ENCODE data around the gene AOPEP.

DNA sequence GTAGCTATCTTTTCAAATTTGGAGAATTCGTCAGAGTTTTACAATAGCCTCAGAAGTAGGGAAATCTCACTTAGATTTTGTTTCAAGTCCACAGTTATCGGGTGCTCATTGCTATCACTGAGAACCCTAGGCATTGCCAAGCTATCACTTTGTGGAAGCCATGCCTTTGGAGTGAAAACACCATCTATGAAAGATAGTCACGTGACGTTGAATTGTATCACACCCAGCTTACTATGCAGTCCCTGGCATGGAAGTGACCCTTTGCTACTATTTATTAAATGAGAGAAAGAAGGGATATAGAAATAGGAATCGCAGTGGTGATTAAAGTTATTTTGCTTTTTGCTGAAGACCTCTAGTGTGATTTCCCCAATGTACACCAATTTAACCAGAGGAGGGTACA, 97.2 kb downstream of the AOPEP start:
- TF ChIP-seq, protein P1, sequence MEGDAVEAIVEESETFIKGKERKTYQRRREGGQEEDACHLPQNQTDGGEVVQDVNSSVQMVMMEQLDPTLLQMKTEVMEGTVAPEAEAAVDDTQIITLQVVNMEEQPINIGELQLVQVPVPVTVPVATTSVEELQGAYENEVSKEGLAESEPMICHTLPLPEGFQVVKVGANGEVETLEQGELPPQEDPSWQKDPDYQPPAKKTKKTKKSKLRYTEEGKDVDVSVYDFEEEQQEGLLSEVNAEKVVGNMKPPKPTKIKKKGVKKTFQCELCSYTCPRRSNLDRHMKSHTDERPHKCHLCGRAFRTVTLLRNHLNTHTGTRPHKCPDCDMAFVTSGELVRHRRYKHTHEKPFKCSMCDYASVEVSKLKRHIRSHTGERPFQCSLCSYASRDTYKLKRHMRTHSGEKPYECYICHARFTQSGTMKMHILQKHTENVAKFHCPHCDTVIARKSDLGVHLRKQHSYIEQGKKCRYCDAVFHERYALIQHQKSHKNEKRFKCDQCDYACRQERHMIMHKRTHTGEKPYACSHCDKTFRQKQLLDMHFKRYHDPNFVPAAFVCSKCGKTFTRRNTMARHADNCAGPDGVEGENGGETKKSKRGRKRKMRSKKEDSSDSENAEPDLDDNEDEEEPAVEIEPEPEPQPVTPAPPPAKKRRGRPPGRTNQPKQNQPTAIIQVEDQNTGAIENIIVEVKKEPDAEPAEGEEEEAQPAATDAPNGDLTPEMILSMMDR (IDR thresholded peaks at IDR 0.05): no peak
- TF ChIP-seq POLR2A (IDR thresholded peaks at IDR 0.05): no peak

All from testis (tissue), 2 donors.